ENCODE data around the gene ADAM12. TPM values are rescaled to one million over a fixed set of nuclear protein-coding genes. Genes with fewer than 3 reads are reported as not detected.

The ADAM12 gene
- total and polyA plus RNA-seq, 10 of the 15 experiments (the other 5 are each of a cell fraction or from before 2014, with no cell fraction given): under 0.01 to 0.62 (median 0.04) TPM; not detected in 5

- ChIA-PET RAD21 (ENCODE audit: unreplicated experiment) (no interaction called here), CTCF (no interaction called here), SMC1A (ENCODE audit: uncharacterized antibody, unreplicated experiment) (no interaction called here)
- no peak for TF ChIP-seq NR2C2 (IDR thresholded peaks at IDR 0.05; ENCODE audit: borderline replicate concordance, control insufficient read depth, insufficient read length, low read depth)
- no peak for TF ChIP-seq ATF3 (IDR thresholded peaks at IDR 0.05; ENCODE audit: borderline replicate concordance, extremely low read depth, low read depth, low read length)
- TF ChIP-seq, protein P1, sequence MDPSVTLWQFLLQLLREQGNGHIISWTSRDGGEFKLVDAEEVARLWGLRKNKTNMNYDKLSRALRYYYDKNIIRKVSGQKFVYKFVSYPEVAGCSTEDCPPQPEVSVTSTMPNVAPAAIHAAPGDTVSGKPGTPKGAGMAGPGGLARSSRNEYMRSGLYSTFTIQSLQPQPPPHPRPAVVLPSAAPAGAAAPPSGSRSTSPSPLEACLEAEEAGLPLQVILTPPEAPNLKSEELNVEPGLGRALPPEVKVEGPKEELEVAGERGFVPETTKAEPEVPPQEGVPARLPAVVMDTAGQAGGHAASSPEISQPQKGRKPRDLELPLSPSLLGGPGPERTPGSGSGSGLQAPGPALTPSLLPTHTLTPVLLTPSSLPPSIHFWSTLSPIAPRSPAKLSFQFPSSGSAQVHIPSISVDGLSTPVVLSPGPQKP (IDR thresholded peaks at IDR 0.05; ENCODE audit: low read depth, low read length): no peak
- TF ChIP-seq, protein P2, sequence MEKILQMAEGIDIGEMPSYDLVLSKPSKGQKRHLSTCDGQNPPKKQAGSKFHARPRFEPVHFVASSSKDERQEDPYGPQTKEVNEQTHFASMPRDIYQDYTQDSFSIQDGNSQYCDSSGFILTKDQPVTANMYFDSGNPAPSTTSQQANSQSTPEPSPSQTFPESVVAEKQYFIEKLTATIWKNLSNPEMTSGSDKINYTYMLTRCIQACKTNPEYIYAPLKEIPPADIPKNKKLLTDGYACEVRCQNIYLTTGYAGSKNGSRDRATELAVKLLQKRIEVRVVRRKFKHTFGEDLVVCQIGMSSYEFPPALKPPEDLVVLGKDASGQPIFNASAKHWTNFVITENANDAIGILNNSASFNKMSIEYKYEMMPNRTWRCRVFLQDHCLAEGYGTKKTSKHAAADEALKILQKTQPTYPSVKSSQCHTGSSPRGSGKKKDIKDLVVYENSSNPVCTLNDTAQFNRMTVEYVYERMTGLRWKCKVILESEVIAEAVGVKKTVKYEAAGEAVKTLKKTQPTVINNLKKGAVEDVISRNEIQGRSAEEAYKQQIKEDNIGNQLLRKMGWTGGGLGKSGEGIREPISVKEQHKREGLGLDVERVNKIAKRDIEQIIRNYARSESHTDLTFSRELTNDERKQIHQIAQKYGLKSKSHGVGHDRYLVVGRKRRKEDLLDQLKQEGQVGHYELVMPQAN (conservative IDR thresholded peaks at IDR 0.05): no peak
- no peak for TF ChIP-seq EED (IDR thresholded peaks at IDR 0.05; ENCODE audit: low read depth)
- TF ChIP-seq PAX8 (IDR thresholded peaks at IDR 0.05): no peak
- TF ChIP-seq E2F8 (IDR thresholded peaks at IDR 0.05; ENCODE audit: low read depth, partially characterized antibody): no peak
- no peak for TF ChIP-seq RFX5 (IDR thresholded peaks at IDR 0.05; ENCODE audit: low read depth, low read length)
- no peak for TF ChIP-seq FOXM1 (IDR thresholded peaks at IDR 0.05; ENCODE audit: low read depth, low read length)
- no peak for TF ChIP-seq ZNF24 (IDR thresholded peaks at IDR 0.05)
- TF ChIP-seq BCL3 (IDR thresholded peaks at IDR 0.05; ENCODE audit: borderline replicate concordance, insufficient read depth, low read depth, low read length, poor library complexity, severe bottlenecking): no peak
- TF ChIP-seq, protein P3, sequence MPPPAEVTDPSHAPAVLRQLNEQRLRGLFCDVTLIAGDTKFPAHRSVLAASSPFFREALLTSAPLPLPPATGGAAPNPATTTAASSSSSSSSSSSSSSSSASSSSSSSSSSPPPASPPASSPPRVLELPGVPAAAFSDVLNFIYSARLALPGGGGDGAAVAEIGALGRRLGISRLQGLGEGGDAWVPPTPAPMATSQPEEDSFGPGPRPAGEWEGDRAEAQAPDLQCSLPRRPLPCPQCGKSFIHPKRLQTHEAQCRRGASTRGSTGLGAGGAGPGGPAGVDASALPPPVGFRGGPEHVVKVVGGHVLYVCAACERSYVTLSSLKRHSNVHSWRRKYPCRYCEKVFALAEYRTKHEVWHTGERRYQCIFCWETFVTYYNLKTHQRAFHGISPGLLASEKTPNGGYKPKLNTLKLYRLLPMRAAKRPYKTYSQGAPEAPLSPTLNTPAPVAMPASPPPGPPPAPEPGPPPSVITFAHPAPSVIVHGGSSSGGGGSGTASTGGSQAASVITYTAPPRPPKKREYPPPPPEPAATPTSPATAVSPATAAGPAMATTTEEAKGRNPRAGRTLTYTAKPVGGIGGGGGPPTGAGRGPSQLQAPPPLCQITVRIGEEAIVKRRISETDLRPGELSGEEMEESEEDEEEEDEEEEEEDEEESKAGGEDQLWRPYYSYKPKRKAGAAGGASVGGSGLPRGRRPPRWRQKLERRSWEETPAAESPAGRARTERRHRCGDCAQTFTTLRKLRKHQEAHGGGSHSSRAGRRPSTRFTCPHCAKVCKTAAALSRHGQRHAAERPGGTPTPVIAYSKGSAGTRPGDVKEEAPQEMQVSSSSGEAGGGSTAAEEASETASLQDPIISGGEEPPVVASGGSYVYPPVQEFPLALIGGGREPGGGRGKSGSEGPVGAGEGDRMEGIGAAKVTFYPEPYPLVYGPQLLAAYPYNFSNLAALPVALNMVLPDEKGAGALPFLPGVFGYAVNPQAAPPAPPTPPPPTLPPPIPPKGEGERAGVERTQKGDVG (CRISPR knock-in tag; IDR thresholded peaks at IDR 0.05): no peak
Measured at GRCh38 chr10:126226205-126226604, 162.1 kb downstream of the ADAM12 start.

More at GRCh38 chr10:126226205-126226604, 162.1 kb downstream of the ADAM12 start:
- Histone ChIP-seq H3K4me1 (ENCODE audit: control insufficient read depth, insufficient read depth, low read length) (no peaks in the 10 kb centered on the region), H3K27ac (ENCODE audit: control insufficient read depth, insufficient read depth) (no peak overlapping the region), H3K36me3 (ENCODE audit: control insufficient read depth in 2 of 2, insufficient read depth in 2 of 2, low read length in 1 of 2) (no peaks in the 10 kb centered on the region), H3K79me2 (ENCODE audit: control insufficient read depth, insufficient read depth, low read length) (no peaks in the 10 kb centered on the region), H3K4me3 (no peak overlapping the region), H4K20me1 (ENCODE audit: control insufficient read depth, insufficient read depth) (no peaks in the 10 kb centered on the region), H3K9me3 (replicated peaks; ENCODE audit: control insufficient read depth, insufficient read depth, low read length) (no peaks in the 10 kb centered on the region), H3K27me3 (replicated peaks in 1 of 2; ENCODE audit: control insufficient read depth in 2 of 2, insufficient read depth in 2 of 2, low read length in 1 of 2) (no peaks in the 10 kb centered on the region), H3K9ac (ENCODE audit: control insufficient read depth, insufficient read depth, low read length) (no peak overlapping the region), H3K4me2 (ENCODE audit: control insufficient read depth, insufficient read depth) (no peak overlapping the region), H2AFZ (ENCODE audit: control insufficient read depth, low read depth, low read length) (no peak overlapping the region)
- in situ Hi-C loops (cut with MboI) (no loop called here), intact Hi-C loops (cut with micrococcal nuclease; ENCODE audit: unreplicated experiment) (no loop called here)
- no peak for ATAC-seq
- no peak for FAIRE-seq
- DNase-seq (ENCODE audit: low read depth, low spot score): no peak
- POLR2A ChIA-PET: no interaction called here
- 20% methylated on average over 9 of the region's 9 CpGs for WGBS (ENCODE audit: insufficient coverage, insufficient replicate concordance, low lambda C conversion rate, missing lambda C conversion rate)
- no TSS peak for BruUV-seq (replicated peaks)

All from GM12878 (cell line).